Erythroblast (primary cell): Measurements from ENCODE around the gene ZBTB7C.

Source experiments
- GATA1 ChIP-seq: IDR thresholded peaks from 2 replicates; pipeline ENCODE4 v1.6.1; 2011; ENCODE audit warnings: low read depth, mild to moderate bottlenecking, control low read depth, low read length, moderate library complexity
- POLR2A ChIP-seq: IDR thresholded peaks from 2 replicates; pipeline ENCODE4 v1.6.1; 2011; ENCODE audit warnings: mild to moderate bottlenecking, low read length

- TF ChIP-seq POLR2A (no peak), GATA1 (no peak)
Measured at GRCh38 chr18:48085781-48086487, 323.2 kb downstream of the ZBTB7C start.
